ENCODE results near the gene EXOC2. TPM values are rescaled to one million over a fixed set of nuclear protein-coding genes. Genes with fewer than 3 reads are reported as not detected.
"Not testable (repeated sequence)": the region's sequence is repeated elsewhere in the genome, so short reads cannot be mapped to it uniquely, and the experiment has no call there.

The EXOC2 gene
- total RNA-seq, 1 experiment from 2014 or later = 19.4 TPM

- no peak for DNase-seq (ENCODE audit: low read depth)
Measured at GRCh38 chr6:680251-680650, 12.7 kb downstream of the EXOC2 start.

GRCh38 chr6:679282-679681, 13.7 kb downstream of the EXOC2 start:
- DNase-seq (ENCODE audit: low read depth) = no peak

- DNase-seq (ENCODE audit: low read depth) = no peak
Measured at GRCh38 chr6:678520-678919, 14.4 kb downstream of the EXOC2 start.

- no peak for DNase-seq (ENCODE audit: low read depth)
Measured at GRCh38 chr6:677919-678318, 15.0 kb downstream of the EXOC2 start.

GRCh38 chr6:674956-675355, 18.0 kb downstream of the EXOC2 start:
- no peak for DNase-seq (ENCODE audit: low read depth)

- DNase-seq (ENCODE audit: low read depth) = no peak
Measured at GRCh38 chr6:674406-674805, 18.5 kb downstream of the EXOC2 start.

- no peak for DNase-seq (ENCODE audit: low read depth)
Measured at GRCh38 chr6:667253-667927, 25.5 kb downstream of the EXOC2 start.

- DNase-seq (ENCODE audit: low read depth) = no peak
Measured at GRCh38 chr6:665403-666267, 27.3 kb downstream of the EXOC2 start.

- not testable (repeated sequence) for DNase-seq (ENCODE audit: low read depth)
Measured at GRCh38 chr6:663788-664187, 29.2 kb downstream of the EXOC2 start.

GRCh38 chr6:659716-660581, 33.0 kb downstream of the EXOC2 start:
- no peak for DNase-seq (ENCODE audit: low read depth)

- DNase-seq (ENCODE audit: low read depth) = no peak
Measured at GRCh38 chr6:658244-658643, 34.7 kb downstream of the EXOC2 start.

- DNase-seq (ENCODE audit: low read depth) = no peak
Measured at GRCh38 chr6:657743-658142, 35.2 kb downstream of the EXOC2 start.

GRCh38 chr6:656460-657252, 36.3 kb downstream of the EXOC2 start, which contains the start of gene HUS1B:
Gene HUS1B (minus strand): TSS chr6:657100. CDS start chr6:656944, 156 bp downstream.
- DNase-seq (ENCODE audit: low read depth) = no peak

- no peak for DNase-seq (ENCODE audit: low read depth)
Measured at GRCh38 chr6:654136-654535, 38.8 kb downstream of the EXOC2 start.

GRCh38 chr6:652865-653264, 40.1 kb downstream of the EXOC2 start:
- DNase-seq (ENCODE audit: low read depth) = no peak

- no peak for DNase-seq (ENCODE audit: low read depth)
Measured at GRCh38 chr6:650098-650497, 42.8 kb downstream of the EXOC2 start.

GRCh38 chr6:642805-643204, 50.1 kb downstream of the EXOC2 start:
- no peak for DNase-seq (ENCODE audit: low read depth)

- DNase-seq (ENCODE audit: low read depth) = no peak
Measured at GRCh38 chr6:641225-641985, 51.5 kb downstream of the EXOC2 start.

- no peak for DNase-seq (ENCODE audit: low read depth)
Measured at GRCh38 chr6:636488-636887, 56.5 kb downstream of the EXOC2 start.

- no peak for DNase-seq (ENCODE audit: low read depth)
Measured at GRCh38 chr6:635233-635632, 57.7 kb downstream of the EXOC2 start.

All from HT1080 (cell line).